H4 (cell line): ENCODE measurements around the gene DENND6B. TPM values are rescaled to one million over a fixed set of nuclear protein-coding genes. Genes with fewer than 3 reads are reported as not detected.
"Not testable (repeated sequence)": the region's sequence is repeated elsewhere in the genome, so short reads cannot be mapped to it uniquely, and the experiment has no call there.

ENCODE experiments used
- DNase-seq: peaks from one replicate; pipeline ENCODE4 v3.0.0-alpha.2; 2015; ENCODE audit warnings: low spot score
- total RNA-seq: library from RNA; depleted of rRNA; stranded (reverse); fragments of >200 nt; shearing (Covaris generic); gene quantifications from 2 replicates; pipeline ENCODE4 v1.2.3, GENCODE V29; 2014

The DENND6B gene
- total RNA-seq, 1 experiment from 2014 or later: 0.35 TPM

GRCh38 chr22:50286701-50287318 is 40.0 kb downstream of the DENND6B start:
- no peak for DNase-seq

GRCh38 chr22:50286275-50286674 is 40.5 kb downstream of the DENND6B start:
- no peak for DNase-seq

- DNase-seq: no peak
Measured at GRCh38 chr22:50285568-50286229, 41.1 kb downstream of the DENND6B start.

- DNase-seq: no peak
Measured at GRCh38 chr22:50284479-50284878, 42.3 kb downstream of the DENND6B start.

DNA sequence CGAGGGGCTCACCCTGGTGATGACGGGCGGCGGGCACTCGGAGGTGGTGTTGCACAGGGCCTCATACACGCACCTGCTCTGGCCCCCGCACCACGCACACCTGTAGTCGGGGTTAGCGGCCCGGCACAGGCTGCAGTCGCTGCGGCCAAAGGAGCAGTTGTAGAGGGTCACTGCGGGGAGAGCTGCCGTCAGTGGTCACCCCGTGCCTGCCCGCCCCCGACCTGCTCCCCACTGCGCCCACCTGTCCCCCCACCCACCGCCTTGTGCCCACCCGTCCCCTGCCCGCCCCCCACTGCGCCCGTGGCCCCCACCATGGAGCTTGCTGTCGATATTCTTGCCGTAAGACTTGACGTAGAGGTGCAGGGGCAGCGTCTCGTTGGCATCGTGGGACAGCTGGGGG is 43.0 kb downstream of the DENND6B start:
- no peak for DNase-seq

DNA sequence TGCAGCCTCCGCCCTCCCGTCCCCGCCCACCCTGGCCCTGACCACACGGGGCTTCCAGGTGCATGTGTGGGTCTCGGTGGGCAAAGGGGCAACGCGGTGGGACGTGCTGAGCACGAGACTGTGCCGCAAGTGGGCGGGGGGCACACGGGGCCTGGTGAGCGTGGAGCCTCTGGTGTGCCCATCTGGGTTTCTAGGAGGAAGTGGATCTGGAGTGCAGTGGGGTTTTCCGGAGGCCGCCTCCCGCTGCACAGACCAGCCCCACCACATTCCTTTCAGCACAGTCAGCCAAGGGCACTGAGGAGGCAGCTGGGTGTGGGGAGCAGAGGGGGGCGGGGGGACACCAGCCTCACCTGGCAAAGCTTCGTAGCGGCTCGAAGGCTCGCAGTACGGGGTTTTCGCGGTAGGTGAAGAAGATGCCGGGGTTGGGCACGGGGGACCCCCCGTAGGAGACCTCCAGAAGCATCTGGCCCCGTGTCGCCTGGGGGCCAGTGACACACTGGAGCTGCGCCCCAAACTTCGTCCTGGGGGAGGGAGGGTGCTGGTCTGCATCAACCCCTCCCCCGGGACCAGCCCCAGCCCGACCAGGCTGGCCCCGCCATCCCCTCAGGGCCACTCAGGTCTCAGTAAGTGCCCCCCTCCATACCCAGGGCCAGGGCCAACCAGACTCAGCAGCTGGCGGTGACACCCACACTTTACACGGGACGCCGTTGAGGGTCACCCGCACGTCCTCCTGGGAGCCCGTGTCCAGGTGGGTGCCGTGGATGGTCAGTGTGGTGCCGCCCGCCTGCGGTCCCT is 44.3 kb downstream of the DENND6B start:
- no peak for DNase-seq

DNA sequence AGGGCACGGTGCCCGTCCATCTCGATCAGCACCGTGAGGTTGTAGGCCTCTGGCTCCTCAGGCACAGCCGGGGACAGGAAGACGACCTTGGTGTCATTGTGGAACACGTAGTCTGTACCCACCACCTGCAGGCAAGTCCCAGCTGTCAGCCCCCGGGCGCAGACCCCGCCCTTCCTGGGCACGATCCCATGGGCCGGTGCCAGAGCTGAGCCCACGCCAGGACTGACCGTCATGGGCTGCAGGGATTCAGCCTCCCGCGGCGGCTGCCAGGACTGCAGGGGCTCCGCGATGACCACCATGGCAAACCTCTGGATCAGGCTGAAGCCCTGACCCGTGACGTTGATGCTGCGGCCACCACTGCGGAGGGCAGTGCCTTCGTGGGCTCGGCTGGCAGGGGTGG is 44.9 kb downstream of the DENND6B start:
- DNase-seq: no peak

- DNase-seq: no peak
Measured at GRCh38 chr22:50281384-50281760, 45.4 kb downstream of the DENND6B start.

GRCh38 chr22:50280708-50281383 is 46.0 kb downstream of the DENND6B start:
- no peak for DNase-seq

- DNase-seq: no peak
Measured at GRCh38 chr22:50280022-50280707, 46.6 kb downstream of the DENND6B start.

GRCh38 chr22:50278956-50279619 is 47.7 kb downstream of the DENND6B start:
- no peak for DNase-seq

GRCh38 chr22:50278461-50278860 is 48.4 kb downstream of the DENND6B start:
- DNase-seq: no peak

DNA sequence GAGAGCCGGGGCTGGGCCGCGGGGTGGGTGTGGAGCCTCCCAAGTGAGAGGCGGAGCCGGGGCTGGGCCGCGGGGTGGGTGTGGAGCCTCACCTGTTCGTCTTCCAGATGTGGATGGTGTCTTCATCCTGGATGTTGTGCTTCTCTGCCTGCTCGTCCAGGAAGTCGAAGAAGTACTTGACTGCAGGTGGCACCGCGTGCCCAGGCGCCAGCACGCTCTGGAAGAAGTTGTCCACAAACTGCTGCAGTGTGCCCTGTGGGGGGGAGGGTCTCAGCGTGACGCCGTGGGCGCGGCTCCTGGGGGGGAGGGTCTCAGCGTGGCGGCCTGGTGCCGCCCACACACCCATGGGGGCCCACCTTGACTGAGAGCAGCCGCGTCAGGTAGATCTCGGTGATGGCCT is 49.1 kb downstream of the DENND6B start:
- DNase-seq: no peak

- DNase-seq: no peak
Measured at GRCh38 chr22:50276143-50276542, 50.7 kb downstream of the DENND6B start.

DNA sequence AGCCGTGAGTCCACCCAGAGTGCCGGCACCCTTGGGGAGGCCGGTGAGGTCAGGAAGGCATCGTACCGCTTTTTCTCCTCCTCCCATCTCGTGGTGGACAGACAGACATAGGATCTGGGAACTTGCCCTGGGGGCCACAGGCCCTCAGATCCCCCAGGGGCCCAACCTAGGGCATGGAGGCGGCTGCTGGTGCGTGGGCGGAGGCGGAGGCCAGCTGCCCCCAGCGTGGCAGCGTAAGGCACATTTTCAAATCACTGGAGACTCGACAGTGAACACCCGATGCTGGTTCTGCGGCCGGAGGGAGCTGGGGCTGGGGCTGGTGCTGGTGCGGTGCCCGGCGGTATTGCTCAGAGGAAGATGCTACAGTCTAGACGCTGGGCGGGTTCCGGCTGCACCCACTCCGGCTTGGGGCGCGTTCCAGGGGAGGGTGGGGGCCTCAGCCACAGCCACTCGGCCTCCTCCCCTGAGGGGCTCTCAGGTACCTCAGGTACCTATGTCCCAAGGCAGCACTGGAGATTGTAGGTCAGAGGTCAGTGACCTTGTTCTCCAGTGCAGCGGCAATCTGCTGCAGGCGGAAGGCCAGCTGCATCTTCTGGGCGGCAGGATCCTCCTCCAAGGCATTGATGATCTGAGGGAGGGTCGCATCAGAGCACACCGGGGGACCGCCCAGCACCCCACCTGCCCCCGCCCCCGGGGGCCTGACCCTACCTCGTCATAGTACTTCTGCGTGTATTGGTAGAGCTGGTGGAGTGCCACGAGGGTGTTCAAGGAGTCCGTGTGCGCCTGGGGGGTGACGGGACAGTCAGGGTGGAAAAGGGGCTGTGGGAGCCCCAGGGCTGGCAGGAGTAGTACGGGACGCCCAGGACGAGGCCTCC is 51.4 kb downstream of the DENND6B start:
- DNase-seq: no peak

- DNase-seq: no peak
Measured at GRCh38 chr22:50274771-50275170, 52.0 kb downstream of the DENND6B start.

DNA sequence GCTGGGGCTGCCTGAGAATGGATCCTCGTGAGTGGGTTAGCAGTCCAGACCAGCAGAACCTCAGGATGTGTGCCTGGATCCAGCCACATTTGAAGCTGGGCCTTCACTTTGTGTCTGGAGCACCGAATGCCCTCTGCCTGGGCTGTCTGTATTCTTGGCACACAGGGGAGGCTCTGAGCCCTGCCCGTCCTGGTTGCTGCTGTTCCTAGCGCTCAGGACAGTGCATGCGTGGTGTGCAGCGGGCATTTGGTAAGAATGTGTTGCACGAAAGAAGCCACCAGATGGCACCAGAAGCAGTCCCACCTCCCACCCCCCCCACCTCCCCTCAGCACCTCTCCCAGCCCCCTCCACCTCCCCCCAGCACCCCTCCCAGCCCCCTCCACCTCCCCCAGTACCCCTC is 52.5 kb downstream of the DENND6B start:
- peak; percentile 44 for DNase-seq

- DNase-seq: not testable (repeated sequence)
Measured at GRCh38 chr22:50273781-50274180, 53.0 kb downstream of the DENND6B start.

DNA sequence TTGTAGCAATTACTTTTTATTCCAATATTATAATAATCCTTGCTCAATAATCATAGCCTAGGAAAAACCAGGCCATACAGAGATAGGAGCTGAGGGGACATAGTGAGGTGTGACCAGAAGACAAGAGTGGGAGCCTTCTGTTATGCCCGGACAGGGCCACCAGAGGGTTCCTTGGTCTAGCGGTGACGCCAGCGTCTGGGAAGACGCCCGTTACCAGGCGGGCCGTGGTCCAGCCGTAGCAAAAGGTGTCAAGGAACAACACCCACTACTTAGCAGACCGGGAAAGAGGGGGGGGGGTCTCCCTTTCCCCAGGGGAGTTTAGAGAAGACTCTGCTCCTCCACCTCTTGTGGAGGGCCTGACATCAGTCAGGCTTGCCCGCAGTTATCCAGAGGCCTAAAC is 53.5 kb downstream of the DENND6B start:
- DNase-seq: not testable (repeated sequence)
